ENCODE results near the gene E2F8.

GRCh38 chr11:19228968-19229367 is 11.8 kb downstream of the E2F8 start:
- TF ChIP-seq, protein P1, sequence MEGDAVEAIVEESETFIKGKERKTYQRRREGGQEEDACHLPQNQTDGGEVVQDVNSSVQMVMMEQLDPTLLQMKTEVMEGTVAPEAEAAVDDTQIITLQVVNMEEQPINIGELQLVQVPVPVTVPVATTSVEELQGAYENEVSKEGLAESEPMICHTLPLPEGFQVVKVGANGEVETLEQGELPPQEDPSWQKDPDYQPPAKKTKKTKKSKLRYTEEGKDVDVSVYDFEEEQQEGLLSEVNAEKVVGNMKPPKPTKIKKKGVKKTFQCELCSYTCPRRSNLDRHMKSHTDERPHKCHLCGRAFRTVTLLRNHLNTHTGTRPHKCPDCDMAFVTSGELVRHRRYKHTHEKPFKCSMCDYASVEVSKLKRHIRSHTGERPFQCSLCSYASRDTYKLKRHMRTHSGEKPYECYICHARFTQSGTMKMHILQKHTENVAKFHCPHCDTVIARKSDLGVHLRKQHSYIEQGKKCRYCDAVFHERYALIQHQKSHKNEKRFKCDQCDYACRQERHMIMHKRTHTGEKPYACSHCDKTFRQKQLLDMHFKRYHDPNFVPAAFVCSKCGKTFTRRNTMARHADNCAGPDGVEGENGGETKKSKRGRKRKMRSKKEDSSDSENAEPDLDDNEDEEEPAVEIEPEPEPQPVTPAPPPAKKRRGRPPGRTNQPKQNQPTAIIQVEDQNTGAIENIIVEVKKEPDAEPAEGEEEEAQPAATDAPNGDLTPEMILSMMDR (IDR thresholded peaks at IDR 0.05; ENCODE audit: borderline replicate concordance, extremely low read depth, low read length, poor library complexity, severe bottlenecking): no peak
- no peak for TF ChIP-seq EZH2 (IDR thresholded peaks at IDR 0.05; ENCODE audit: borderline replicate concordance, low read depth, low read length, severe bottlenecking)
